T-cell (primary cell): ENCODE data around the gene CRYZ. TPM values are rescaled to one million over a fixed set of nuclear protein-coding genes. Genes with fewer than 3 reads are reported as not detected.
"Not testable (repeated sequence)": the region's sequence is repeated elsewhere in the genome, so short reads cannot be mapped to it uniquely, and the experiment has no call there.

Source experiments
- ATAC-seq, 4 experiments: fragments of 200-7000 bp in 3 of 4; fragments of 150-1000 bp in 1 of 4; cut with Tn5 transposase; replicated peaks in 1 of 4; 1 replicate in 3 of 4; 2 replicates in 1 of 4; pipeline ENCODE4 v1.10.0; 2021; ENCODE audit warnings: moderate library complexity in 3 of 4, mild to moderate bottlenecking in 2 of 4, moderate number of reproducible peaks in 1 of 4
- CTCF ChIA-PET, 2 donors: fragments of 300-600 bp; sonication (Branson Sonifier 250); formaldehyde crosslinking; loops; one replicate each; lab custom pipeline; 2022; ENCODE audit warnings: antibody characterized with exemption in 2 of 2; lab: Charles Lee
- POLR2A ChIA-PET, 2 donors: fragments of 300-600 bp; sonication (Branson Sonifier 250); formaldehyde crosslinking; loops; one replicate each; lab custom pipeline; 2022; ENCODE audit warnings: antibody characterized with exemption in 2 of 2; lab: Charles Lee
- DNase-seq, 35 experiments: peaks; one replicate each; pipeline versions ENCODE4 v3.0.0 to v3.0.0-alpha.2; 2013 to 2023
- H3K27ac ChIP-seq: one replicate; pipeline ENCODE4 v1.5.1; 2013; ENCODE audit warnings: low read length
- H3K27me3 ChIP-seq, 2 experiments: replicated peaks in 1 of 2; 1 replicate in 1 of 2; 2 replicates in 1 of 2; pipeline versions ENCODE4 v1.6.1 to v1.7.0; 2013; ENCODE audit warnings: low read length in 1 of 2, mixed read lengths in 1 of 2; ENCODE audit not compliant: control insufficient read depth in 2 of 2, insufficient read depth in 2 of 2; ENCODE audit errors: extremely low read depth in 1 of 2
- H3K36me3 ChIP-seq, 2 donors: 1 replicate in 1 of 2; 2 replicates in 1 of 2; pipeline versions ENCODE4 v1.6.1 to v1.7.0; 2013; ENCODE audit warnings: low read length in 1 of 2; ENCODE audit not compliant: control insufficient read depth in 2 of 2, insufficient read depth in 1 of 2; ENCODE audit errors: extremely low read depth in 1 of 2
- H3K4me1 ChIP-seq, 2 experiments: 1 replicate in 1 of 2; 2 replicates in 1 of 2; pipeline versions ENCODE4 v1.6.1 to v1.7.0; 2013; ENCODE audit warnings: low read length in 2 of 2, mixed read lengths in 1 of 2; ENCODE audit not compliant: insufficient read depth in 2 of 2, control insufficient read depth in 1 of 2; ENCODE audit errors: extremely low read depth in 1 of 2
- H3K4me3 ChIP-seq, 2 donors: 1 replicate in 1 of 2; 2 replicates in 1 of 2; pipeline versions ENCODE4 v1.5.1 to v1.7.0; 2013; ENCODE audit warnings: mild to moderate bottlenecking in 2 of 2, low read length in 1 of 2, moderate library complexity in 1 of 2; ENCODE audit not compliant: control insufficient read depth in 1 of 2; ENCODE audit errors: extremely low read depth in 1 of 2
- H3K9me3 ChIP-seq: 2 replicates; pipeline ENCODE4 v1.7.0; 2013
- H3K27ac Mint-ChIP-seq, 2 donors: one replicate each; pipeline ENCODE4 v1.8.0; 2020 to 2021; ENCODE audit warnings: mild to moderate bottlenecking in 2 of 2, mixed read lengths in 2 of 2
- H3K27me3 Mint-ChIP-seq, 2 donors: one replicate each; pipeline ENCODE4 v1.8.0; 2021 to 2022; ENCODE audit warnings: mixed read lengths in 2 of 2
- H3K36me3 Mint-ChIP-seq: one replicate; pipeline ENCODE4 v1.8.0; 2021; ENCODE audit warnings: mixed read lengths
- H3K4me1 Mint-ChIP-seq, 3 donors: one replicate each; pipeline ENCODE4 v1.8.0; 2020 to 2022; ENCODE audit warnings: mixed read lengths in 3 of 3, mild to moderate bottlenecking in 1 of 3
- H3K4me3 Mint-ChIP-seq, 3 donors: one replicate each; pipeline ENCODE4 v1.8.0; 2020 to 2022; ENCODE audit warnings: mild to moderate bottlenecking in 3 of 3, mixed read lengths in 3 of 3, moderate library complexity in 3 of 3
- H3K9me3 Mint-ChIP-seq, 3 donors: one replicate each; pipeline ENCODE4 v1.8.0; 2020 to 2022; ENCODE audit warnings: mixed read lengths in 3 of 3
- WGBS: methylation state at CpG from one replicate; pipeline ENCODE4 v1.1.5; 2013; ENCODE audit warnings: missing lambda C conversion rate; ENCODE audit not compliant: insufficient coverage; 5-methylcytosine and 5-hydroxymethylcytosine counted together
- total RNA-seq, 35 experiments: library from RNA in 6 of 35; stranded (reverse) in 6 of 35; fragments of 120-200 nt in 1 of 35; gene quantifications; one replicate each; pipeline versions ENCODE4 v1.2.1 to v1.2.4 and lab custom pipeline; 2013 to 2026

The CRYZ gene
- total RNA-seq, 5 donors from 2014 or later (not counting 1 experiment from before 2014, with no cell fraction given), result 13.5 to 22.2 (median 17.3) TPM

DNA sequence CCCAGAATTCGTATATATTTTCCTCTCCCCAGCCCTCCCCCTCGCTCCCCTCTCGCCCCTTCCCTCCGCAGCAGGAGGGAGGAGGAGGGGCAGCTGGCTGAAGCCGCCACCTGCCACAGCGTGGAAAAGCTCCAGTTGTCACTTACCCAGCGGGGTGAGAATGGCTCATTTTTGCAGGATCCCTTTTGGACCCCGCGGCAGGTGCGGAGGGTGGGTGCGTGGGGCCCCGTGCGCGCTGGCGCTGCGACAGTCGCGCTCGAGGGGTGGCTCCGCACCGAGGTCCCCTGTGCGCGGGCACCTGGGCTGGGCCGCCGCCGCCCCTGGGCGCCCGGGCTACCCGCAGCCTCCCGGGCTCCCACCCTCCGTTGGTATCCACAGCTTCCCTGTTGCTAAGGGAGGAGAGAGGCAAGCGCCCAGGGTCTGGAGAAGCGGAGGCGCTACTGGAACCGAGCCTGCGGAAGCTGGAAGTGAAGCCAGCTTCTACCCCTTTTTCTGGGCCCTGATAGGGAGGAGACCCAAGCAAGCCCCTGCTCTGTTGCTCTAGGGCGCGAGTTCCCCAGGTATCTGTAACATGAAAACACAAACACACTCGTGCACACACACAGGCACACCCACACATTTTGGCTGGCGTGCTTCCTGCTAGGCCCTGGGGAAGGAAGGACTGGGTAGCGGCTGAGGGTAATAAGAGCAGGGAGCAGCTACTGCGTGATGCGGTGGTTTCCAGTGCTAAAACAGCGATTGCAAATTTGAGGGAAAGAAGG is 59.3 kb downstream of the CRYZ start, which contains the start of gene ERICH3:
TSS of gene ERICH3 (minus strand) at position 442 of the 761 bp plus-strand sequence. CDS start at position 169, 273 bp downstream.
- H3K27ac ChIP-seq, result no peak within 1 kb of the TSS
- H3K9me3 ChIP-seq, result no peaks in the 10 kb centered on the region
- no peaks in the 10 kb centered on the region for H3K36me3 Mint-ChIP-seq
- H3K4me1 ChIP-seq, result no peaks in the 10 kb centered on the region
- no peak for ATAC-seq
- H3K4me3 Mint-ChIP-seq, result no peak within 1 kb of the TSS
- H3K9me3 Mint-ChIP-seq, result peaks cover 6 to 12% (median 11%) of the 10 kb centered on the region in 3 donors
- no peaks in the 10 kb centered on the region for H3K36me3 ChIP-seq
- no peak for DNase-seq
- H3K4me1 Mint-ChIP-seq, result peaks cover 4 to 6% (median 4%) of the 10 kb centered on the region in 3 donors
- 7% methylated on average over 35 of the region's 44 CpGs for WGBS
- ChIA-PET POLR2A (no interaction called here), CTCF (no interaction called here)
- peaks cover 5 to 11% of the 10 kb centered on the region in 2 experiments for H3K27me3 ChIP-seq
- H3K27ac Mint-ChIP-seq, result no peak within 1 kb of the TSS
- peaks cover 34 to 48% of the 10 kb centered on the region in 2 donors for H3K27me3 Mint-ChIP-seq
- H3K4me3 ChIP-seq, result no peak within 1 kb of the TSS

DNA sequence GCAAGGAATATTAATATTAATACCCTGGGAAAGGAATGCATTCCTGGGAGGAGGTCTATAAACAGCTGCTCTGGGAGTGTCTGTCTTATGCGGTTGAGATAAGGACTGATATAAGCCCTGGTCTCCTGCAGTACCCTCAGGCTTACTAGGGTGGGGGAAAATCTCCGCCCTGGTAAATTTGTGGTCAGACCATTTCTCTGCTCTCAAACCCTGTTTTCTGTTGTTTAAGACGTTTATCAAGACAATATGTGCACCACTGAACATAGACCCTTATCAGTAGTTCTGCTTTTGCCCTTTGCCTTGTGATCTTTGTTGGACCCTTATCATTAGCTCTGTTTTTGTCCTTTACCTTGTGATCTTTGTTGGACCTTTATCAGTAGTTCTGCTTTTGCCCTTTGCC is 62.0 kb downstream of the CRYZ start:
- H3K4me3 ChIP-seq, H3K27ac ChIP-seq, CTCF ChIA-PET, H3K4me3 Mint-ChIP-seq, H3K36me3 Mint-ChIP-seq, H3K27ac Mint-ChIP-seq, ATAC-seq, H3K4me1 ChIP-seq, H3K4me1 Mint-ChIP-seq, DNase-seq, POLR2A ChIA-PET, H3K9me3 ChIP-seq, H3K36me3 ChIP-seq: not testable (repeated sequence)
- H3K9me3 Mint-ChIP-seq, result peaks cover 6 to 12% (median 11%) of the 10 kb centered on the region in 3 donors
- WGBS, result 50% methylated on average over 1 of the region's 3 CpGs
- H3K27me3 Mint-ChIP-seq, result peaks cover 35 to 47% of the 10 kb centered on the region in 2 donors
- peaks cover 5 to 11% of the 10 kb centered on the region in 2 experiments for H3K27me3 ChIP-seq

Other genes with a start within 250 kb of the CRYZ start
- gene LRRC53, start 220.4 kb downstream of the CRYZ start, total RNA-seq, result not detected
- under 1 TPM in 1 of 5 donors, not detected in 4; 0.03 TPM for gene ERICH3, start 59.3 kb downstream of the CRYZ start, total RNA-seq
- gene TYW3, start 102 bp upstream of the CRYZ start, total RNA-seq, result 10 to 100 TPM; 12.7 to 16.1 (median 13.7) TPM